Liver (tissue), 3 donors: Measurements from ENCODE around the gene ADCYAP1.

Experiments
- GABPA ChIP-seq, 2 donors: IDR thresholded peaks in 1 of 2; conservative IDR thresholded peaks in 1 of 2; 2 replicates each; pipeline ENCODE4 v1.6.1; 2016; ENCODE audit warnings: antibody characterized with exemption in 2 of 2, mild to moderate bottlenecking in 1 of 2, moderate library complexity in 1 of 2
- TAF1 ChIP-seq: conservative IDR thresholded peaks from 2 replicates; pipeline ENCODE4 v1.6.1; 2016; ENCODE audit warnings: antibody characterized with exemption, mild to moderate bottlenecking
- TF ChIP-seq, protein P1 (sequence below): fragments of 150-350 bp; IDR thresholded peaks from 2 replicates; pipeline ENCODE4 v1.5.1; 2017; ENCODE audit warnings: improper control_type of control experiment, low read depth, low read length; ENCODE audit not compliant: missing input control
- donor health status: healthy.
- donor health status: healthy.

DNA sequence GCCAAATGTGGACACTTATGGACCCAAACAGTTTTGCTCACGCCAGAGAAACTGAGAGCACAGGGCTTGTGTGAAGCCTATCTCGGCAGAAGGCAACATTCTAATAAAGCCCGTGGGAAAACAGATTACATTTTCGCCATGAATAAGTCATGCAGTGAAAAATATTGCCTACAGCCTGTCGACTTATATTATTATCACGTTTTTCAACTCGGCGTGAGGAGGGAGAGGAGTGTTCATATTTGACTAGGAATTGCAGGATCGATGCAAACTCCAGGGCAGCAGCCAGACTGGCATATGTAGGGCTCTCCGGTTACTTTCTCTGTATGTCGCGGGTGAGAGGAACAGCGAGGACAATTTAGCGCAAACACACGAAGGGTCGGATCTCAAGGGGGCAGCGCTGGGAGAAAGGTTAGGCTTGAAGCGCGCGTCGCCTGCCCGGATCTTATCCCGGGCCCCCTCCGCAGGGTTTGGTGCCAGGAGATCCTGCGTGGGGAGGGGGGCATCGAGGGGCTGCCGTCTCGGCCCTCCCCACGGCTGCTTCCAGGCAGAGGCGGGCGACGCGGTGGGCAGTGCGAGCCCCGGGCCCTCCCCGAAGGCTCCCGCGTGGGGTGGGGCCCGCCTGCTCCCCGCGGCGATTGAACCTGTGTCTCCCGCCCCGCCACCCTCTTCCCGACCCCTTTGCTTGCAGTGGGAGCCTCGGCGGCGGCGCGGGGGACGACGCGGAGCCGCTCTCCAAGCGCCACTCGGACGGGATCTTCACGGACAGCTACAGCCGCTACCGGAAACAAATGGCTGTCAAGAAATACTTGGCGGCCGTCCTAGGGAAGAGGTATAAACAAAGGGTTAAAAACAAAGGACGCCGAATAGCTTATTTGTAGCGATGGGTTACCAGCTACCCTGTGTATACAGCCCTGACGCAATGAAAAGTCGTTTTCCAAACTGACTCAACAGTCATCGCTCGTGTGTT is 4.4 kb downstream of the ADCYAP1 start:
- TF ChIP-seq, protein P1, sequence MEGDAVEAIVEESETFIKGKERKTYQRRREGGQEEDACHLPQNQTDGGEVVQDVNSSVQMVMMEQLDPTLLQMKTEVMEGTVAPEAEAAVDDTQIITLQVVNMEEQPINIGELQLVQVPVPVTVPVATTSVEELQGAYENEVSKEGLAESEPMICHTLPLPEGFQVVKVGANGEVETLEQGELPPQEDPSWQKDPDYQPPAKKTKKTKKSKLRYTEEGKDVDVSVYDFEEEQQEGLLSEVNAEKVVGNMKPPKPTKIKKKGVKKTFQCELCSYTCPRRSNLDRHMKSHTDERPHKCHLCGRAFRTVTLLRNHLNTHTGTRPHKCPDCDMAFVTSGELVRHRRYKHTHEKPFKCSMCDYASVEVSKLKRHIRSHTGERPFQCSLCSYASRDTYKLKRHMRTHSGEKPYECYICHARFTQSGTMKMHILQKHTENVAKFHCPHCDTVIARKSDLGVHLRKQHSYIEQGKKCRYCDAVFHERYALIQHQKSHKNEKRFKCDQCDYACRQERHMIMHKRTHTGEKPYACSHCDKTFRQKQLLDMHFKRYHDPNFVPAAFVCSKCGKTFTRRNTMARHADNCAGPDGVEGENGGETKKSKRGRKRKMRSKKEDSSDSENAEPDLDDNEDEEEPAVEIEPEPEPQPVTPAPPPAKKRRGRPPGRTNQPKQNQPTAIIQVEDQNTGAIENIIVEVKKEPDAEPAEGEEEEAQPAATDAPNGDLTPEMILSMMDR: no peak
- TF ChIP-seq GABPA (IDR thresholded peaks at IDR 0.05 in 1 of 2, conservative IDR thresholded peaks at IDR 0.05 in 1 of 2): no peak
- TF ChIP-seq TAF1: no peak
